A673 (cell line): Measurements from ENCODE around the gene SLC22A17. TPM values are rescaled to one million over a fixed set of nuclear protein-coding genes. Genes with fewer than 3 reads are reported as not detected.

Experiments
- BruUV-seq: library from RNA; stranded (reverse); fragments of 400-500 nt; replicated peaks from 2 replicates; lab custom pipeline; 2021; lab: Mats Ljungman, UMichigan
- CTCF ChIA-PET: fragments of 300-600 bp; sonication (Branson Sonifier 250); formaldehyde crosslinking; loops from one replicate; lab custom pipeline; 2022; ENCODE audit warnings: antibody characterized with exemption; lab: Charles Lee
- POLR2A ChIA-PET: fragments of 300-600 bp; sonication (Branson Sonifier 250); formaldehyde crosslinking; loops from one replicate; lab custom pipeline; 2022; ENCODE audit warnings: antibody characterized with exemption; ENCODE audit not compliant: low non-redundant PET; lab: Charles Lee
- DNase-seq: peaks from one replicate; pipeline ENCODE4 v3.0.0-alpha.2; 2015; ENCODE audit warnings: low spot score
- H3K27ac ChIP-seq: fragments of 200-600 bp; sonication (generic); 2 replicates; pipeline ENCODE4 v1.5.1; 2016; ENCODE audit warnings: mixed run types, low read depth, mild to moderate bottlenecking, mixed read lengths, antibody characterized with exemption, low read length; ENCODE audit not compliant: poor library complexity, severe bottlenecking
- H3K27me3 ChIP-seq: fragments of 200-600 bp; sonication (generic); replicated peaks from 2 replicates; pipeline ENCODE4 v1.6.1; 2017; ENCODE audit warnings: mixed run types, low read depth, mild to moderate bottlenecking, mixed read lengths, antibody characterized with exemption, low read length; ENCODE audit not compliant: insufficient read depth, poor library complexity
- H3K36me3 ChIP-seq: fragments of 200-600 bp; sonication (generic); 2 replicates; pipeline ENCODE4 v1.6.1; 2016; ENCODE audit warnings: mixed run types, mild to moderate bottlenecking, mixed read lengths, antibody characterized with exemption, low read length; ENCODE audit not compliant: insufficient read depth, poor library complexity, severe bottlenecking
- H3K4me1 ChIP-seq: fragments of 200-600 bp; sonication (generic); 2 replicates; pipeline ENCODE4 v1.6.1; 2017; ENCODE audit warnings: mixed run types, mild to moderate bottlenecking, mixed read lengths, antibody characterized with exemption, low read length; ENCODE audit not compliant: insufficient read depth, poor library complexity, severe bottlenecking
- H3K4me3 ChIP-seq: fragments of 200-600 bp; sonication (generic); 2 replicates; pipeline ENCODE4 v1.5.1; 2016; ENCODE audit warnings: low read depth, mixed run types, mild to moderate bottlenecking, mixed read lengths, low read length; ENCODE audit not compliant: poor library complexity, severe bottlenecking
- H3K9me3 ChIP-seq: fragments of 200-600 bp; sonication (generic); 2 replicates; pipeline ENCODE4 v1.6.1; 2016; ENCODE audit warnings: mixed run types, low read depth, mild to moderate bottlenecking, mixed read lengths, antibody characterized with exemption, low read length; ENCODE audit not compliant: poor library complexity, severe bottlenecking
- CTCF ChIP-seq: fragments of 300-800, 200-600 bp; sonication (generic); conservative IDR thresholded peaks from 2 replicates; pipeline ENCODE4 v1.5.1; 2017; ENCODE audit warnings: low read depth, mild to moderate bottlenecking, antibody characterized with exemption, low read length, moderate library complexity, mixed read lengths
- EZH2 ChIP-seq: fragments of 200-600 bp; sonication (generic); IDR thresholded peaks from 2 replicates; pipeline ENCODE4 v1.6.1; 2017; ENCODE audit warnings: borderline replicate concordance, low read depth, mild to moderate bottlenecking, mixed read lengths, antibody characterized with exemption, low read length; ENCODE audit not compliant: poor library complexity, severe bottlenecking
- intact Hi-C: fragments of 100-400 bp; cut with micrococcal nuclease; formaldehyde crosslinking; loops from one replicate; pipeline ENCODE4 v1.10.0; 2022; ENCODE audit not compliant: unreplicated experiment
- total RNA-seq: library from RNA; stranded (reverse); gene quantifications from 2 replicates; pipeline ENCODE4 v1.2.3, GENCODE V29; 2021

SLC22A17 gene
- total RNA-seq, 1 experiment from 2014 or later = 23.0 TPM

- Histone ChIP-seq H3K4me1 (no peaks in the 10 kb centered on the region), H3K4me3 (no peak overlapping the region), H3K27me3 (peaks cover 10% of the 10 kb centered on the region), H3K36me3 (no peaks in the 10 kb centered on the region), H3K27ac (no peak overlapping the region), H3K9me3 (no peaks in the 10 kb centered on the region)
- TF ChIP-seq EZH2 (no peak), CTCF (no peak)
- intact Hi-C loops = no loop called here
- no peak for DNase-seq
- POLR2A ChIA-PET = no interaction called here
- CTCF ChIA-PET = no interaction called here
- BruUV-seq = no TSS peak
Measured at GRCh38 chr14:23399591-23399990, 46.9 kb upstream of the SLC22A17 start.

- no peak for DNase-seq
- Histone ChIP-seq H3K4me3 (no peak overlapping the region), H3K27ac (no peak overlapping the region), H3K27me3 (peaks cover 10% of the 10 kb centered on the region), H3K36me3 (no peaks in the 10 kb centered on the region), H3K9me3 (no peaks in the 10 kb centered on the region), H3K4me1 (no peaks in the 10 kb centered on the region)
- no TSS peak for BruUV-seq
- ChIA-PET CTCF (no interaction called here), POLR2A (no interaction called here)
- intact Hi-C loops = no loop called here
- TF ChIP-seq CTCF (no peak), EZH2 (no peak)
Measured at GRCh38 chr14:23399136-23399535, 46.4 kb upstream of the SLC22A17 start.

GRCh38 chr14:23398348-23398747 is 45.7 kb upstream of the SLC22A17 start:
- Histone ChIP-seq H3K4me3 (no peak overlapping the region), H3K4me1 (no peaks in the 10 kb centered on the region), H3K27ac (no peak overlapping the region), H3K9me3 (no peaks in the 10 kb centered on the region), H3K36me3 (no peaks in the 10 kb centered on the region), H3K27me3 (peaks cover 6% of the 10 kb centered on the region)
- no TSS peak for BruUV-seq
- DNase-seq = no peak
- CTCF ChIA-PET = no interaction called here
- intact Hi-C loops = no loop called here
- TF ChIP-seq CTCF (no peak), EZH2 (no peak)
- POLR2A ChIA-PET = no interaction called here
